K562 (cell line): ENCODE measurements around the gene SDE2.

Experiments
- EGR1 ChIP-seq: fragments of 450-650 bp; conservative IDR thresholded peaks from 2 replicates; pipeline ENCODE4 v1.6.1; 2017; ENCODE audit warnings: mild to moderate bottlenecking
- ESRRA ChIP-seq: fragments of 450-650 bp; IDR thresholded peaks from 2 replicates; pipeline ENCODE4 v1.6.1; 2014; ENCODE audit warnings: low read depth, mild to moderate bottlenecking, moderate library complexity, borderline replicate concordance
- GTF2A2 ChIP-seq: IDR thresholded peaks from 2 replicates; pipeline ENCODE4 v1.6.1; 2016; ENCODE audit warnings: mild to moderate bottlenecking, missing genetic modification characterization, missing compliant biosample characterization
- IRF2 ChIP-seq: sonication (generic); formaldehyde crosslinking; IDR thresholded peaks from 2 replicates; pipeline ENCODE4 v1.8.1; 2022; ENCODE audit warnings: mild to moderate bottlenecking, missing genetic modification reagents
- NCOA1 ChIP-seq: fragments of 450-650 bp; IDR thresholded peaks from 2 replicates; pipeline ENCODE4 v1.6.1; 2016; ENCODE audit warnings: low read depth
- POLR2G ChIP-seq: fragments of 200-400 bp; formaldehyde crosslinking; IDR thresholded peaks from 2 replicates; pipeline ENCODE4 v1.6.1; 2017; ENCODE audit warnings: low read depth, mild to moderate bottlenecking, antibody characterized with exemption, low read length, moderate library complexity
- RBM17 ChIP-seq: fragments of 200-400 bp; formaldehyde crosslinking; IDR thresholded peaks from 2 replicates; pipeline ENCODE4 v1.6.1; 2017; ENCODE audit warnings: low read depth, mild to moderate bottlenecking, low read length, borderline replicate concordance
- SIN3A ChIP-seq, 2 experiments: fragments of 150-350 bp in 1 of 2; IDR thresholded peaks; 2 replicates each; pipeline ENCODE4 v1.6.1; 2011 to 2016; ENCODE audit warnings: borderline replicate concordance in 2 of 2, low read depth in 2 of 2, low read length in 2 of 2, mild to moderate bottlenecking in 2 of 2, moderate library complexity in 2 of 2; ENCODE audit not compliant: control insufficient read depth in 1 of 2
- ZNF507 ChIP-seq: conservative IDR thresholded peaks from 2 replicates; pipeline ENCODE4 v1.6.1; 2017; ENCODE audit warnings: missing genetic modification characterization, missing compliant biosample characterization
- TF ChIP-seq, protein P1 (sequence below), 3 experiments: IDR thresholded peaks in 2 of 3; conservative IDR thresholded peaks in 1 of 3; 2 replicates each; pipeline ENCODE4 v1.5.1; 2011 to 2012; ENCODE audit warnings: low read length in 3 of 3, mild to moderate bottlenecking in 3 of 3, control low read depth in 2 of 3, improper control_type of control experiment in 1 of 3, inconsistent platforms in 1 of 3, low read depth in 1 of 3, mixed read lengths in 1 of 3, moderate library complexity in 1 of 3; ENCODE audit not compliant: insufficient read depth in 2 of 3
- TF ChIP-seq, protein P2 (sequence below): fragments of 200-800 bp; sonication (Bioruptor generic); IDR thresholded peaks from 2 replicates; pipeline ENCODE4 v1.6.1; 2017; ENCODE audit warnings: missing genetic modification characterization, missing compliant biosample characterization
- TF ChIP-seq, protein P3 (sequence below): fragments of 200-400 bp; formaldehyde crosslinking; IDR thresholded peaks from 2 replicates; pipeline ENCODE4 v1.6.1; 2017; ENCODE audit warnings: mild to moderate bottlenecking, low read depth, low read length, moderate library complexity
- TF ChIP-seq, protein P4 (sequence below): sonication (generic); formaldehyde crosslinking; IDR thresholded peaks from 2 replicates; pipeline ENCODE4 v1.8.0; 2022; ENCODE audit warnings: mild to moderate bottlenecking, missing genetic modification reagents

DNA sequence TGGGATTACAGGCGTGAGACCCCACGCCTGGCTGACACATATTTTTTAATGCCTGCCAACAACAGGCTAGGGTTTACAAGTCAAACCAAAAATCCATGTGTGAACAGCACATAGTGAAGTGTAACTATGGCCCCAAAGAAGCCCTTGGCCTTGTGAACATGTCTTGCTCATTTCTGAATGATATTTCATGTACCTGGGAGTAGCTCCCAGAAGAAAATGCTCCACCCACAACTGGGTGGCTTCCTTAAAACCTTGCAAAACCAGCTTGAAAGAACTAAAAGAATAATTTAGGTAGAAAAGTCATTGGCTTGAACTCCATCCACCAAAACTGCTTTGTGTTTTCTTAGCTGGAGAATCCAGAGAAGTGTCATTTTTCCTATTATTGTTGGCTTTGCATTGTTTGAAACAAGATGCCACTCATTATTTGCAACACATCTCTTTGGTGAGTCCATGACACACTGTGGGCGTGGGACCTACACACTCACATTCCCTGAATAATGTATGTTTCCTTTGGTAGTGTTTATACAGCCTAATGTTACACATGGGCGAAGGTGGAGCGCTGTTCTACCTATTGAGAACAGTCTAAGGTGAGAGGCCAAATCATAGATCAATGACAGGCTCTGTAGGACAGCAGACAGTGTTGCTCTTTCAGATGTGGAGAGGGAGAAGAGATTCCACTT is 28.5 kb upstream of the SDE2 start:
- TF ChIP-seq, protein P1, sequence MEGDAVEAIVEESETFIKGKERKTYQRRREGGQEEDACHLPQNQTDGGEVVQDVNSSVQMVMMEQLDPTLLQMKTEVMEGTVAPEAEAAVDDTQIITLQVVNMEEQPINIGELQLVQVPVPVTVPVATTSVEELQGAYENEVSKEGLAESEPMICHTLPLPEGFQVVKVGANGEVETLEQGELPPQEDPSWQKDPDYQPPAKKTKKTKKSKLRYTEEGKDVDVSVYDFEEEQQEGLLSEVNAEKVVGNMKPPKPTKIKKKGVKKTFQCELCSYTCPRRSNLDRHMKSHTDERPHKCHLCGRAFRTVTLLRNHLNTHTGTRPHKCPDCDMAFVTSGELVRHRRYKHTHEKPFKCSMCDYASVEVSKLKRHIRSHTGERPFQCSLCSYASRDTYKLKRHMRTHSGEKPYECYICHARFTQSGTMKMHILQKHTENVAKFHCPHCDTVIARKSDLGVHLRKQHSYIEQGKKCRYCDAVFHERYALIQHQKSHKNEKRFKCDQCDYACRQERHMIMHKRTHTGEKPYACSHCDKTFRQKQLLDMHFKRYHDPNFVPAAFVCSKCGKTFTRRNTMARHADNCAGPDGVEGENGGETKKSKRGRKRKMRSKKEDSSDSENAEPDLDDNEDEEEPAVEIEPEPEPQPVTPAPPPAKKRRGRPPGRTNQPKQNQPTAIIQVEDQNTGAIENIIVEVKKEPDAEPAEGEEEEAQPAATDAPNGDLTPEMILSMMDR (IDR thresholded peaks at IDR 0.05 in 2 of 3, conservative IDR thresholded peaks at IDR 0.05 in 1 of 3; ENCODE audit: insufficient read depth in 2 of 3, low read depth in 1 of 3, low read length in 3 of 3), result no peak
- TF ChIP-seq RBM17, result no peak
- TF ChIP-seq IRF2 (CRISPR knock-in tag), result no peak
- no peak for TF ChIP-seq NCOA1
- TF ChIP-seq, protein P2, sequence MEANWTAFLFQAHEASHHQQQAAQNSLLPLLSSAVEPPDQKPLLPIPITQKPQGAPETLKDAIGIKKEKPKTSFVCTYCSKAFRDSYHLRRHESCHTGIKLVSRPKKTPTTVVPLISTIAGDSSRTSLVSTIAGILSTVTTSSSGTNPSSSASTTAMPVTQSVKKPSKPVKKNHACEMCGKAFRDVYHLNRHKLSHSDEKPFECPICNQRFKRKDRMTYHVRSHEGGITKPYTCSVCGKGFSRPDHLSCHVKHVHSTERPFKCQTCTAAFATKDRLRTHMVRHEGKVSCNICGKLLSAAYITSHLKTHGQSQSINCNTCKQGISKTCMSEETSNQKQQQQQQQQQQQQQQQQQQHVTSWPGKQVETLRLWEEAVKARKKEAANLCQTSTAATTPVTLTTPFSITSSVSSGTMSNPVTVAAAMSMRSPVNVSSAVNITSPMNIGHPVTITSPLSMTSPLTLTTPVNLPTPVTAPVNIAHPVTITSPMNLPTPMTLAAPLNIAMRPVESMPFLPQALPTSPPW (CRISPR knock-in tag), result no peak
- TF ChIP-seq EGR1, result no peak
- TF ChIP-seq, protein P3, sequence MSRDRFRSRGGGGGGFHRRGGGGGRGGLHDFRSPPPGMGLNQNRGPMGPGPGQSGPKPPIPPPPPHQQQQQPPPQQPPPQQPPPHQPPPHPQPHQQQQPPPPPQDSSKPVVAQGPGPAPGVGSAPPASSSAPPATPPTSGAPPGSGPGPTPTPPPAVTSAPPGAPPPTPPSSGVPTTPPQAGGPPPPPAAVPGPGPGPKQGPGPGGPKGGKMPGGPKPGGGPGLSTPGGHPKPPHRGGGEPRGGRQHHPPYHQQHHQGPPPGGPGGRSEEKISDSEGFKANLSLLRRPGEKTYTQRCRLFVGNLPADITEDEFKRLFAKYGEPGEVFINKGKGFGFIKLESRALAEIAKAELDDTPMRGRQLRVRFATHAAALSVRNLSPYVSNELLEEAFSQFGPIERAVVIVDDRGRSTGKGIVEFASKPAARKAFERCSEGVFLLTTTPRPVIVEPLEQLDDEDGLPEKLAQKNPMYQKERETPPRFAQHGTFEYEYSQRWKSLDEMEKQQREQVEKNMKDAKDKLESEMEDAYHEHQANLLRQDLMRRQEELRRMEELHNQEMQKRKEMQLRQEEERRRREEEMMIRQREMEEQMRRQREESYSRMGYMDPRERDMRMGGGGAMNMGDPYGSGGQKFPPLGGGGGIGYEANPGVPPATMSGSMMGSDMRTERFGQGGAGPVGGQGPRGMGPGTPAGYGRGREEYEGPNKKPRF, result no peak
- no peak for TF ChIP-seq SIN3A (IDR thresholded peaks at IDR 0.05; ENCODE audit: borderline replicate concordance in 2 of 2, control insufficient read depth in 1 of 2, low read depth in 2 of 2, low read length in 2 of 2)
- TF ChIP-seq ZNF507, result no peak
- no peak for TF ChIP-seq GTF2A2 (tag)
- TF ChIP-seq, protein P4, sequence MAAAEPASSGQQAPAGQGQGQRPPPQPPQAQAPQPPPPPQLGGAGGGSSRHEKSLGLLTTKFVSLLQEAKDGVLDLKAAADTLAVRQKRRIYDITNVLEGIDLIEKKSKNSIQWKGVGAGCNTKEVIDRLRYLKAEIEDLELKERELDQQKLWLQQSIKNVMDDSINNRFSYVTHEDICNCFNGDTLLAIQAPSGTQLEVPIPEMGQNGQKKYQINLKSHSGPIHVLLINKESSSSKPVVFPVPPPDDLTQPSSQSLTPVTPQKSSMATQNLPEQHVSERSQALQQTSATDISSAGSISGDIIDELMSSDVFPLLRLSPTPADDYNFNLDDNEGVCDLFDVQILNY (CRISPR knock-in tag), result no peak
- no peak for TF ChIP-seq ESRRA
- TF ChIP-seq POLR2G, result no peak
